Transverse colon (tissue), 4 donors: ENCODE measurements around the gene BICDL2.

Experiments used
- EP300 ChIP-seq: sonication (generic); formaldehyde crosslinking; IDR thresholded peaks from one replicate; pipeline ENCODE4 v1.6.1; 2017; ENCODE audit warnings: antibody characterized with exemption, low read depth
- POLR2A ChIP-seq: fragments of 450-650 bp; IDR thresholded peaks from one replicate; pipeline ENCODE4 v1.6.1; 2016; ENCODE audit warnings: antibody characterized with exemption, mild to moderate bottlenecking, moderate library complexity
- POLR2AphosphoS5 ChIP-seq, 3 donors: sonication (generic); formaldehyde crosslinking; IDR thresholded peaks; one replicate each; pipeline ENCODE4 v1.6.1; 2016; ENCODE audit warnings: antibody characterized with exemption in 3 of 3
- TF ChIP-seq, protein P1 (sequence below), 5 experiments: fragments of 200-600 bp in 3 of 5; fragments of 450-650 bp in 2 of 5; sonication (generic) in 3 of 5; IDR thresholded peaks; 1 replicate in 2 of 5; 2 replicates in 3 of 5; pipeline ENCODE4 v1.5.1; 2016 to 2017; ENCODE audit warnings: antibody characterized with exemption in 5 of 5, inconsistent platforms in 3 of 5, mild to moderate bottlenecking in 2 of 5, moderate library complexity in 1 of 5

DNA sequence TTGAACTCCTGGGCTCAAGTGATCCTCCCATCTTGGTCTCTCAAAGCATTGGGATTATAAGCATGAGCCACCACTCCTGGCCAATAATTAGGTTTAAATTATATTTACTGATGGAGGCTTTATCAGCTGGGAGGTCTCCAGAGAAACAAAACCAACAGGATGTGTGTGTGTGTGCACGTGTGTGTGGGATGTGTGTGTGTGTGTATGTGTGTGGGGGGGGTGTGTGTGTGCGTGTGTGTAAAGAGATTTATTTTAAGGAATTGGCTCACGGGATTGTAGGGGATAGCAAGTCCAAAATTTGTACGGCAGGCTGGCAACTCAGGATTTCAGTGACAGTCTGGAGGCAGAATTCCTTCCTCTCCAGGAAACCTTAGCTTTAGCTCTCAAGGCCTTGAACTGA lies 14.3 kb upstream of the BICDL2 start:
- TF ChIP-seq, protein P1, sequence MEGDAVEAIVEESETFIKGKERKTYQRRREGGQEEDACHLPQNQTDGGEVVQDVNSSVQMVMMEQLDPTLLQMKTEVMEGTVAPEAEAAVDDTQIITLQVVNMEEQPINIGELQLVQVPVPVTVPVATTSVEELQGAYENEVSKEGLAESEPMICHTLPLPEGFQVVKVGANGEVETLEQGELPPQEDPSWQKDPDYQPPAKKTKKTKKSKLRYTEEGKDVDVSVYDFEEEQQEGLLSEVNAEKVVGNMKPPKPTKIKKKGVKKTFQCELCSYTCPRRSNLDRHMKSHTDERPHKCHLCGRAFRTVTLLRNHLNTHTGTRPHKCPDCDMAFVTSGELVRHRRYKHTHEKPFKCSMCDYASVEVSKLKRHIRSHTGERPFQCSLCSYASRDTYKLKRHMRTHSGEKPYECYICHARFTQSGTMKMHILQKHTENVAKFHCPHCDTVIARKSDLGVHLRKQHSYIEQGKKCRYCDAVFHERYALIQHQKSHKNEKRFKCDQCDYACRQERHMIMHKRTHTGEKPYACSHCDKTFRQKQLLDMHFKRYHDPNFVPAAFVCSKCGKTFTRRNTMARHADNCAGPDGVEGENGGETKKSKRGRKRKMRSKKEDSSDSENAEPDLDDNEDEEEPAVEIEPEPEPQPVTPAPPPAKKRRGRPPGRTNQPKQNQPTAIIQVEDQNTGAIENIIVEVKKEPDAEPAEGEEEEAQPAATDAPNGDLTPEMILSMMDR (IDR thresholded peaks at IDR 0.05) = no peak
- no peak for TF ChIP-seq POLR2AphosphoS5 (IDR thresholded peaks at IDR 0.05)
- no peak for TF ChIP-seq EP300
- TF ChIP-seq POLR2A = no peak
